Type B pancreatic cell (in vitro differentiated cells): ENCODE measurements around the gene TRAF2. TPM values are rescaled to one million over a fixed set of nuclear protein-coding genes. Genes with fewer than 3 reads are reported as not detected.

Experiments
- DNase-seq: peaks from one replicate; pipeline ENCODE4 v3.0.0; 2021; ENCODE audit warnings: mixed read lengths; ENCODE audit not compliant: unreplicated experiment; ENCODE audit errors: extremely low spot score
- H3K27ac Mint-ChIP-seq: 2 replicates; pipeline ENCODE4 v1.8.0; 2021; ENCODE audit warnings: mild to moderate bottlenecking, mixed read lengths
- H3K27me3 Mint-ChIP-seq: 2 replicates; pipeline ENCODE4 v1.8.0; 2021; ENCODE audit warnings: mixed read lengths
- H3K36me3 Mint-ChIP-seq: 2 replicates; pipeline ENCODE4 v1.8.0; 2021; ENCODE audit warnings: mixed read lengths
- H3K4me1 Mint-ChIP-seq: one replicate; pipeline ENCODE4 v1.8.0; 2021; ENCODE audit warnings: mixed read lengths; ENCODE audit not compliant: unreplicated experiment
- H3K4me3 Mint-ChIP-seq: 2 replicates; pipeline ENCODE4 v1.8.0; 2021; ENCODE audit warnings: mild to moderate bottlenecking, mixed read lengths
- H3K9me3 Mint-ChIP-seq: 2 replicates; pipeline ENCODE4 v1.8.0; 2021; ENCODE audit warnings: mixed read lengths
- total RNA-seq: library from RNA; stranded (reverse); gene quantifications from 2 replicates; pipeline ENCODE4 v1.2.1, GENCODE V29; 2021; ENCODE audit warnings: low replicate concordance
- TF ChIP-seq, protein P1 (sequence below): fragments of 200-600 bp; sonication (generic); conservative IDR thresholded peaks from 2 replicates; pipeline ENCODE4 v1.5.0; 2021; ENCODE audit warnings: antibody characterized with exemption, mild to moderate bottlenecking

Gene TRAF2
- total RNA-seq, 1 donor from 2014 or later = 22.3 TPM

DNA sequence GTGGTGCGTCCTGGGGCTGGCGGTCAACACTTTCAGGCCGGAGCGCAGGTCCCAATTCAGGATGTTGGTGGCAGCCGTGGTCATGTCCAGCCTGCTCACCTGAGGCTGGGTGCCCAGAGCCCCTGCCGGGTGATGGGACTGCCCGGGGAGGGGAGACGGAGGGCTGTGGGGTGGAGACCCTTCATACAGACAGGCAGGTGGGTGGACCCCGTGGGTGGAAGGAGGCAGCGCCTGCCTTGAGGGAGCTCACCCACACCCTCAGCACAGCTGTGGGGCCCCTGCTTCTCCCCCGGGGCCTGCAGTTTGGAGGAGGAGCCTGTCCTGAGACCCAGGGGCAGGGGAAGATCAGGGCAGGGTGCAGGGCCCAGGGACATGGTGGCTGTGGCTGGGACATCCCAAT, 84.0 kb downstream of the TRAF2 start:
- TF ChIP-seq, protein P1, sequence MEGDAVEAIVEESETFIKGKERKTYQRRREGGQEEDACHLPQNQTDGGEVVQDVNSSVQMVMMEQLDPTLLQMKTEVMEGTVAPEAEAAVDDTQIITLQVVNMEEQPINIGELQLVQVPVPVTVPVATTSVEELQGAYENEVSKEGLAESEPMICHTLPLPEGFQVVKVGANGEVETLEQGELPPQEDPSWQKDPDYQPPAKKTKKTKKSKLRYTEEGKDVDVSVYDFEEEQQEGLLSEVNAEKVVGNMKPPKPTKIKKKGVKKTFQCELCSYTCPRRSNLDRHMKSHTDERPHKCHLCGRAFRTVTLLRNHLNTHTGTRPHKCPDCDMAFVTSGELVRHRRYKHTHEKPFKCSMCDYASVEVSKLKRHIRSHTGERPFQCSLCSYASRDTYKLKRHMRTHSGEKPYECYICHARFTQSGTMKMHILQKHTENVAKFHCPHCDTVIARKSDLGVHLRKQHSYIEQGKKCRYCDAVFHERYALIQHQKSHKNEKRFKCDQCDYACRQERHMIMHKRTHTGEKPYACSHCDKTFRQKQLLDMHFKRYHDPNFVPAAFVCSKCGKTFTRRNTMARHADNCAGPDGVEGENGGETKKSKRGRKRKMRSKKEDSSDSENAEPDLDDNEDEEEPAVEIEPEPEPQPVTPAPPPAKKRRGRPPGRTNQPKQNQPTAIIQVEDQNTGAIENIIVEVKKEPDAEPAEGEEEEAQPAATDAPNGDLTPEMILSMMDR = no peak
- Mint-ChIP-seq H3K27ac (no peak overlapping the region), H3K9me3 (no peaks in the 10 kb centered on the region), H3K4me1 (peaks cover 4% of the 10 kb centered on the region), H3K4me3 (no peak overlapping the region), H3K27me3 (no peaks in the 10 kb centered on the region), H3K36me3 (no peaks in the 10 kb centered on the region)
- DNase-seq = no peak

DNA sequence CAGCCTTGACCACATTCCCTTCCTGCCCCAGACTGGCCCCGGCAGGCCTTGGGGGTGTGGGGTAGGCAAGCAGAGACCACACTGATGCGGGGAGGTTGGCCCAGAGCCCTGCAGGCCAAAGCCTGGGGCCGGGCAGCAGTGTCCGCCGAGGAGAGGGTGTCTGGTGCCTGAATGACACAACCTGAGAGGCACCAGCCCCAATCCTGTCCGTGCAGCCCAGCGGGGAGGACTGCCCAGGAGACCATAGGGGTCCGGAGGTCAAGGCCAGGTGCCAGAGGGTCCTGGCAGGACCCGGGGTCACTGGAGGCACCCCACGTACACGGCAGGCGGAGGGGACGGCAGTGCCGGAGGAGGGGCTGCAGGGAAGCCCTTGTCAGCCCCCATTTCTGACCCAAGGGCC, 85.4 kb downstream of the TRAF2 start:
- Mint-ChIP-seq H3K4me1 (no peaks in the 10 kb centered on the region), H3K36me3 (no peaks in the 10 kb centered on the region), H3K27ac (no peak overlapping the region), H3K27me3 (no peaks in the 10 kb centered on the region), H3K4me3 (no peak overlapping the region), H3K9me3 (no peaks in the 10 kb centered on the region)
- TF ChIP-seq, protein P1 = no peak
- DNase-seq = no peak

DNA sequence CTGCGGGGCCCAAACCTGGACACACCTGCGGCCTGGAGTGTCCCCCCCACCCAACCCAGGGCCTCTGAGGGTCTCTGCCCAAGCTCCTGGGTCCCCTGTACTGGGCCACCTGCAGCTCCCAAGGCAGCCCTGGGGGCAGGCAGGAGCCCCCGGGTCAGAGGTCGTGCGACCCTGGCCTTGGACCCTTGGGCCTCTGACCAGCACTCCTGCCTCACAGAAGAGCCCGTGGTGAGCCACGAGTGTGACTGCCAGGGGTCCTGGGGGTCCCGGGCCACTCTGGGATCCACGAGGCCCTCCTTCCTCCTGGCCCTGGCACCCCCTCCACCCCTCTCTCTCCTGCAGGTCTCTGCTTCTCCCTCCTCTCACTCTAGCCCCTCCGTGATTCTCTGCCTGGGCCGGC, 86.0 kb downstream of the TRAF2 start:
- Mint-ChIP-seq H3K27me3 (no peaks in the 10 kb centered on the region), H3K36me3 (no peaks in the 10 kb centered on the region), H3K4me3 (no peak overlapping the region), H3K9me3 (no peaks in the 10 kb centered on the region), H3K27ac (no peak overlapping the region), H3K4me1 (no peaks in the 10 kb centered on the region)
- TF ChIP-seq, protein P1 = no peak
- no peak for DNase-seq

DNA sequence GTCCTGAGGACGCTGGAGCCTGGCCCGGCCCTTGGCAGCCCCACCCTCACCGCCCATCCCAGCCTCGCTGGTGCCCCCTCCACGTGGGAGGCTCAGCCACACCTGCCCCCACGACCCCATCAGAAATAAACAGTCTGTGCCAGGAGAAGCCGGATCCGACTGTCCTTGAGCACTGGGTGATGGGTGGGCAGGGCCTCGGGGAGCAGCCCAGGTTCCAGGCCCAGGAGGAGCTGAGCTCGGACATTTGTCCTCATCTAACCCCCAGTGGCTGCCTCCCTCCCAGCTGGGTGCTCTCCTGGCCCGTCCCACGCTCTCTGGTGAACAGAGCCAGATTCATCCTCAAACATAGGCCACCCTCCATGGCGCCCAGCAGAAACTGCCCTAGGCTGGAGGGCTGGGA, 86.4 kb downstream of the TRAF2 start:
- no peak for DNase-seq
- H3K4me3 Mint-ChIP-seq = no peak overlapping the region
- no peaks in the 10 kb centered on the region for H3K4me1 Mint-ChIP-seq
- no peaks in the 10 kb centered on the region for H3K36me3 Mint-ChIP-seq
- no peaks in the 10 kb centered on the region for H3K27me3 Mint-ChIP-seq
- TF ChIP-seq, protein P1 = no peak
- no peaks in the 10 kb centered on the region for H3K9me3 Mint-ChIP-seq
- H3K27ac Mint-ChIP-seq = no peak overlapping the region

DNA sequence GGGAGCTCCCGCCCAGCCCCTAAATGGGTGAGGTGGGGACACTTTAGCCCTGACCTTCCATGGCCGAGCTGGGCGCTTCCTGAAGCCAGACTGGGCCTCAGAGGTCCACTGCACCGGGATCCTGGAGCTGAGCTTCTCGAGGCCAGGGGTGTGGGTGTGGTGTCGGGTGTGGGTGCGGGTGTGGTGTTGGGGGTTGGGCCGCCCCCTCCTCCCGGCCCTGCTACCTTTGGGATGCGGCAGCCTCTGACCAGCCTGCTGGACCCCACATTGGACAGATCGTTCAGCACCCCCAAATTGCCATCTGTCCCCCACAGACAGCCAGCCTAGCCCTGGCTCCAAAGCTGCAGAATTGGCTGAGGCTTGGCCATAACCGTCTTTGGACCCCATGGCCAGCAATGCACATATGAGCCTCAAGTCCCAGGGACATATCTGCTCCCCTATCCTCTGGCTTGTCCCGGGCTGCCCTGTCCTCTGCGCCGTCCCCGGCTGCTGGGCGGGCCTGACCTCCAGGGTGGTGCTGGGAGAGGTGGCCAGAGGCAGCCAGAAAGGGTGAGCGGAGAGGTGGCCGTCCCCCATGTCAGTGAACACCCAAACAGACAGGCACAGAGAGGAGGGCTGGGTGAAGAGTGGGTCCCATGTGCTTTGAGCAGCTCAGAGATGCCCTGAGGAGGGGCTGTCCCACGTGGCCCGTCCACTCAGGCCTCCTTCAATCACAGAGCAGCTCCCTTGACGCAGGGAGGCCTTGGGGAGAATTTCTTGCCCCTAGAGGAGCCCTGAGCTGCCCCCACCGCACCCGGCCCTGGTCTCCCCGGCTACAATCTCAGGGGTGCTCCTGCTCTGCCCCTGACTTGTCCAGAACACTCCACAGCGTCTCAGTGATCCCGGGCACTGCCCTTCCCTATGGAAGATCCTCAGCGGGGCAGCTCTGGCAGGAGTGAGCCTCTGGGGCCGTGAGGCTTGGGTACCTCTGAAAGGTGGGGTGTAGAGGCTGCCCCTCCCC, 87.6 kb downstream of the TRAF2 start:
- Mint-ChIP-seq H3K27ac (no peak overlapping the region), H3K27me3 (no peaks in the 10 kb centered on the region), H3K9me3 (no peaks in the 10 kb centered on the region), H3K4me3 (no peak overlapping the region), H3K36me3 (no peaks in the 10 kb centered on the region), H3K4me1 (no peaks in the 10 kb centered on the region)
- DNase-seq = no peak
- TF ChIP-seq, protein P1 = no peak
